A673 (cell line): Measurements from ENCODE around the gene ADAM29.

Experiments used
- EZH2 ChIP-seq: fragments of 200-600 bp; sonication (generic); IDR thresholded peaks from 2 replicates; pipeline ENCODE4 v1.6.1; 2017; ENCODE audit warnings: borderline replicate concordance, low read depth, mild to moderate bottlenecking, mixed read lengths, antibody characterized with exemption, low read length; ENCODE audit not compliant: poor library complexity, severe bottlenecking
- TF ChIP-seq, protein P1 (sequence below): fragments of 300-800, 200-600 bp; sonication (generic); conservative IDR thresholded peaks from 2 replicates; pipeline ENCODE4 v1.5.1; 2017; ENCODE audit warnings: low read depth, mild to moderate bottlenecking, antibody characterized with exemption, low read length, moderate library complexity, mixed read lengths

- TF ChIP-seq, protein P1, sequence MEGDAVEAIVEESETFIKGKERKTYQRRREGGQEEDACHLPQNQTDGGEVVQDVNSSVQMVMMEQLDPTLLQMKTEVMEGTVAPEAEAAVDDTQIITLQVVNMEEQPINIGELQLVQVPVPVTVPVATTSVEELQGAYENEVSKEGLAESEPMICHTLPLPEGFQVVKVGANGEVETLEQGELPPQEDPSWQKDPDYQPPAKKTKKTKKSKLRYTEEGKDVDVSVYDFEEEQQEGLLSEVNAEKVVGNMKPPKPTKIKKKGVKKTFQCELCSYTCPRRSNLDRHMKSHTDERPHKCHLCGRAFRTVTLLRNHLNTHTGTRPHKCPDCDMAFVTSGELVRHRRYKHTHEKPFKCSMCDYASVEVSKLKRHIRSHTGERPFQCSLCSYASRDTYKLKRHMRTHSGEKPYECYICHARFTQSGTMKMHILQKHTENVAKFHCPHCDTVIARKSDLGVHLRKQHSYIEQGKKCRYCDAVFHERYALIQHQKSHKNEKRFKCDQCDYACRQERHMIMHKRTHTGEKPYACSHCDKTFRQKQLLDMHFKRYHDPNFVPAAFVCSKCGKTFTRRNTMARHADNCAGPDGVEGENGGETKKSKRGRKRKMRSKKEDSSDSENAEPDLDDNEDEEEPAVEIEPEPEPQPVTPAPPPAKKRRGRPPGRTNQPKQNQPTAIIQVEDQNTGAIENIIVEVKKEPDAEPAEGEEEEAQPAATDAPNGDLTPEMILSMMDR, result no peak
- TF ChIP-seq EZH2, result no peak
Measured at GRCh38 chr4:174948826-174949225, 30.7 kb downstream of the ADAM29 start.
